Stimulated activated effector memory CD8-positive, alpha-beta T cell treated with anti-CD3 and anti-CD28 coated beads, Interleukin-12 subunit alpha, Interleukin-12 subunit beta, amount 100 ng/mL, for 72 hours (primary cell): ENCODE measurements around the gene SMAD7.

Experiments used
- ATAC-seq: fragments of 150-1000 bp; cut with Tn5 transposase; 2 replicates; pipeline ENCODE4 v1.10.0; 2021
- DNase-seq, 2 donors: peaks; one replicate each; pipeline ENCODE4 v3.0.0; 2021 to 2022; ENCODE audit warnings: low spot score in 2 of 2
- H3K27ac Mint-ChIP-seq: one replicate; pipeline ENCODE4 v1.8.0; 2022; ENCODE audit warnings: mild to moderate bottlenecking, mixed read lengths
- H3K36me3 Mint-ChIP-seq: one replicate; pipeline ENCODE4 v1.8.0; 2022; ENCODE audit warnings: mild to moderate bottlenecking, mixed read lengths
- H3K4me1 Mint-ChIP-seq: one replicate; pipeline ENCODE4 v1.8.0; 2022; ENCODE audit warnings: mixed read lengths
- H3K4me3 Mint-ChIP-seq: one replicate; pipeline ENCODE4 v1.8.0; 2022; ENCODE audit warnings: mild to moderate bottlenecking, mixed read lengths
- H3K9me3 Mint-ChIP-seq: one replicate; pipeline ENCODE4 v1.8.0; 2022; ENCODE audit warnings: mixed read lengths

SMAD7 gene

GRCh38 chr18:48946329-48946835 lies 4.4 kb downstream of the SMAD7 start:
- ATAC-seq, result no peak
- peaks cover 100% of the 10 kb centered on the region for H3K36me3 Mint-ChIP-seq
- H3K27ac Mint-ChIP-seq, result peak overlapping the region; percentile 90

GRCh38 chr18:48945953-48946217 lies 4.9 kb downstream of the SMAD7 start:
- peaks cover 100% of the 10 kb centered on the region for H3K36me3 Mint-ChIP-seq

More at GRCh38 chr18:48946329-48946835, 4.4 kb downstream of the SMAD7 start:
- Mint-ChIP-seq H3K9me3 (no peaks in the 10 kb centered on the region), H3K4me1 (peaks cover 67% of the 10 kb centered on the region), H3K4me3 (peak overlapping the region; percentile 91)
- no peak for DNase-seq

GRCh38 chr18:48944634-48945033 lies 6.1 kb downstream of the SMAD7 start:
- Mint-ChIP-seq H3K27ac (peak overlapping the region; percentile 69), H3K36me3 (peaks cover 100% of the 10 kb centered on the region), H3K9me3 (no peaks in the 10 kb centered on the region), H3K4me1 (peaks cover 85% of the 10 kb centered on the region), H3K4me3 (peak overlapping the region; percentile 91)
- DNase-seq (no peak), ATAC-seq (no peak)

More at GRCh38 chr18:48945953-48946217, 4.9 kb downstream of the SMAD7 start:
- Mint-ChIP-seq H3K4me1 (peaks cover 72% of the 10 kb centered on the region), H3K9me3 (no peaks in the 10 kb centered on the region), H3K4me3 (peak overlapping the region; percentile 91), H3K27ac (no peak overlapping the region)
- DNase-seq (no peak), ATAC-seq (no peak)

GRCh38 chr18:48943736-48944527 lies 6.8 kb downstream of the SMAD7 start:
- Mint-ChIP-seq H3K4me3 (peak overlapping the region; percentile 91), H3K27ac (peak overlapping the region; percentile 69), H3K9me3 (no peaks in the 10 kb centered on the region), H3K4me1 (peaks cover 92% of the 10 kb centered on the region), H3K36me3 (peaks cover 100% of the 10 kb centered on the region)
- ATAC-seq, result no peak
- DNase-seq, result no peak

- Mint-ChIP-seq H3K4me1 (peaks cover 98% of the 10 kb centered on the region), H3K27ac (peak overlapping the region; percentile 69), H3K9me3 (no peaks in the 10 kb centered on the region), H3K36me3 (peaks cover 100% of the 10 kb centered on the region), H3K4me3 (peak overlapping the region; percentile 91)
- DNase-seq (no peak), ATAC-seq (no peak)
Measured at GRCh38 chr18:48943333-48943732, 7.4 kb downstream of the SMAD7 start.

GRCh38 chr18:48942554-48943261 lies 8.1 kb downstream of the SMAD7 start:
- no peak for ATAC-seq
- Mint-ChIP-seq H3K4me1 (peaks cover 98% of the 10 kb centered on the region), H3K27ac (peak overlapping the region; percentile 43), H3K4me3 (peak overlapping the region; percentile 91), H3K36me3 (peaks cover 100% of the 10 kb centered on the region), H3K9me3 (no peaks in the 10 kb centered on the region)
- no peak for DNase-seq

- Mint-ChIP-seq H3K27ac (peak overlapping the region; percentile 43), H3K4me1 (peaks cover 97% of the 10 kb centered on the region), H3K36me3 (peaks cover 100% of the 10 kb centered on the region), H3K9me3 (no peaks in the 10 kb centered on the region), H3K4me3 (peak overlapping the region; percentile 91)
- ATAC-seq (no peak), DNase-seq (no peak)
Measured at GRCh38 chr18:48942086-48942485, 8.7 kb downstream of the SMAD7 start.

GRCh38 chr18:48941672-48942071 lies 9.1 kb downstream of the SMAD7 start:
- H3K27ac Mint-ChIP-seq, result peak overlapping the region; percentile 77

GRCh38 chr18:48940854-48941611 lies 9.7 kb downstream of the SMAD7 start:
- Mint-ChIP-seq H3K4me3 (peak overlapping the region; percentile 91), H3K36me3 (peaks cover 100% of the 10 kb centered on the region), H3K27ac (peak overlapping the region; percentile 77), H3K9me3 (no peaks in the 10 kb centered on the region), H3K4me1 (peaks cover 97% of the 10 kb centered on the region)
- ATAC-seq (peak; percentile 88), DNase-seq (peak; percentile 30 to 80)

More at GRCh38 chr18:48941672-48942071, 9.1 kb downstream of the SMAD7 start:
- Mint-ChIP-seq H3K36me3 (peaks cover 100% of the 10 kb centered on the region), H3K9me3 (no peaks in the 10 kb centered on the region), H3K4me1 (peaks cover 95% of the 10 kb centered on the region), H3K4me3 (peak overlapping the region; percentile 91)
- ATAC-seq (no peak), DNase-seq (no peak)

- Mint-ChIP-seq H3K4me3 (peak overlapping the region; percentile 91), H3K27ac (peak overlapping the region; percentile 77), H3K9me3 (no peaks in the 10 kb centered on the region), H3K36me3 (peaks cover 100% of the 10 kb centered on the region), H3K4me1 (peaks cover 97% of the 10 kb centered on the region)
- DNase-seq (no peak), ATAC-seq (no peak)
Measured at GRCh38 chr18:48939205-48940097, 11.3 kb downstream of the SMAD7 start.

GRCh38 chr18:48938827-48939204 lies 11.9 kb downstream of the SMAD7 start:
- ATAC-seq (no peak), DNase-seq (no peak)
- no peaks in the 10 kb centered on the region for H3K9me3 Mint-ChIP-seq
- peaks cover 97% of the 10 kb centered on the region for H3K4me1 Mint-ChIP-seq
- peak overlapping the region; percentile 48 for H3K27ac Mint-ChIP-seq
- H3K4me3 Mint-ChIP-seq, result peak overlapping the region; percentile 30
- peaks cover 100% of the 10 kb centered on the region for H3K36me3 Mint-ChIP-seq

- peak overlapping the region; percentile 48 for H3K27ac Mint-ChIP-seq
- peaks cover 99% of the 10 kb centered on the region for H3K36me3 Mint-ChIP-seq
- ATAC-seq (no peak), DNase-seq (no peak)
- H3K9me3 Mint-ChIP-seq, result no peaks in the 10 kb centered on the region
- H3K4me3 Mint-ChIP-seq, result peak overlapping the region; percentile 30
- peaks cover 97% of the 10 kb centered on the region for H3K4me1 Mint-ChIP-seq
Measured at GRCh38 chr18:48937869-48938750, 12.7 kb downstream of the SMAD7 start.

GRCh38 chr18:48935433-48935774 lies 15.4 kb downstream of the SMAD7 start:
- Mint-ChIP-seq H3K27ac (peak overlapping the region; percentile 98), H3K4me1 (peaks cover 97% of the 10 kb centered on the region), H3K4me3 (peak overlapping the region; percentile 78), H3K9me3 (no peaks in the 10 kb centered on the region), H3K36me3 (peaks cover 99% of the 10 kb centered on the region)
- ATAC-seq (no peak), DNase-seq (no peak)
